Vagina (tissue), 2 donors: ENCODE data around the gene AGFG1.

ENCODE experiments used
- CTCF ChIP-seq, 3 experiments: fragments of 450-650 bp in 2 of 3; fragments of 200-600 bp in 1 of 3; sonication (generic) in 1 of 3; IDR thresholded peaks; one replicate each; pipeline ENCODE4 v1.5.1; 2017 to 2019; ENCODE audit warnings: antibody characterized with exemption in 3 of 3, mild to moderate bottlenecking in 2 of 3, moderate library complexity in 2 of 3
- POLR2AphosphoS5 ChIP-seq, 2 donors: sonication (generic); formaldehyde crosslinking; IDR thresholded peaks; one replicate each; pipeline ENCODE4 v1.9.0; 2017; ENCODE audit warnings: antibody characterized with exemption in 2 of 2, mild to moderate bottlenecking in 2 of 2, low read depth in 1 of 2; ENCODE audit not compliant: insufficient read depth in 1 of 2

DNA sequence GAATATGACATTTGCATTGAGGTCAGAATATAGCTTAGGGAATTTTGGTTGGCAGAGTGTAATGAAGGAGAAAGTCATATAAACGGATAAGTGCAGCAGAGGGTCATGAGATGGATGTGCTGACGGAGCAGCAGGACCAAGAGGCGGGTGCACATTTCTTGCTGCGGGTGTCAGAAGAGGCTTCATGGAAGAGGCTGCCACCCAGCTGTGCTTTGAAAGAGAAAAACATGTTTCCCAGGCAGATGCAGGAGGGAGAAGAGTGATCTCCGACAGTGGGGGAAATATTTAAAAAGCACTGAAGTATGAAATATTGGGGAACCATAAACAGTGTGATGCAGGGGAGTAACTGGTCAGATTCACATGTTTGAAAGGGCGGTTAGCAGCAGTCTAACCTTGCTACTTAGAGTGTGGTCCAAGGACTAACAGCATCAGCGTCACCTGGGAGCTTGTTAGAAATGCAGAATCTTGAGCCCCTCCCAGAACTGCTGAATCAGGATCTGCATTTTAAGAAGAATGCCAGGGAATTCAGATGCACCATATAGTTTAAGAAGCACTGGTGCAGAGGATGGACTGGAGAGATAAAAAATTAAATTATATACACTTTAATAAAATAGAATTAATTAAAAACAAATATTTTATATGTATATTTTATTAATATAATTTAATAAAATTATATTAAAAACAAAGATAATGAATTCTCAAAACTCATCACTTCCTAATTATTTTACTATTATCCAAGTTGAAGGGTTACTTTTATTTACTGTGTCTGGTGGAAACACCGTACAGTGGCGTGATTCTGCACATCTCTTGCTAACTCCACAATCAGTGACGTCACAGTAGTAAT lies 48.1 kb upstream of the AGFG1 start:
- no peak for TF ChIP-seq CTCF (IDR thresholded peaks at IDR 0.05)
- TF ChIP-seq POLR2AphosphoS5 (IDR thresholded peaks at IDR 0.05; ENCODE audit: insufficient read depth in 1 of 2, low read depth in 1 of 2), result no peak
